Subcutaneous adipose tissue (tissue), 4 donors: ENCODE results near the gene TSPYL4. TPM values are rescaled to one million over a fixed set of nuclear protein-coding genes. Genes with fewer than 3 reads are reported as not detected.

Experiments used
- total RNA-seq, 4 donors: library from RNA; depleted of rRNA; stranded (reverse); fragments of >200 nt; gene quantifications; one replicate each; pipeline ENCODE4 v1.1.0, GENCODE V29; 2016
- TF ChIP-seq, protein P1 (sequence below): fragments of 450-650 bp; IDR thresholded peaks from one replicate; pipeline ENCODE4 v1.5.1; 2016; ENCODE audit warnings: low read depth, mild to moderate bottlenecking, control low read depth, antibody characterized with exemption, moderate library complexity

TSPYL4 gene
- total RNA-seq, 4 donors from 2014 or later: 5.6 to 8.5 (median 8.3) TPM

DNA sequence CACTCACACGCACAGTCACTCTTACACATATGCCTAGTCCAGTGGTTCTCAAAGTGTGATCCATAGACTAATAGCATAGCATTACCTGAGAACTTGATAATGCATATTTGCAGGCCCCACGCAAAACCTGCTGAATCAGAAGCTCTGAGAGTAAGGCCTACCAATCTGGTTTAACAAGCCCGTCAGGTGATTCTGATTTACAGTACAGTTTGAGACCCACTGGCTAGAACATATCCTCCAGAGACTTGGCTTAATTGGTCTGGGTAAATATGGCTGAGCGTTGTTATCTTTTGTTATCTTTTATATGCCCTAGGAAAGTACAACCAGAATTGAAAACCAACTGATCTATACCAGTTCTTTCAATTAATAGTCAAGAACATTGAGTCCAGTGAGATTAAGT is 9.6 kb downstream of the TSPYL4 start:
- TF ChIP-seq, protein P1, sequence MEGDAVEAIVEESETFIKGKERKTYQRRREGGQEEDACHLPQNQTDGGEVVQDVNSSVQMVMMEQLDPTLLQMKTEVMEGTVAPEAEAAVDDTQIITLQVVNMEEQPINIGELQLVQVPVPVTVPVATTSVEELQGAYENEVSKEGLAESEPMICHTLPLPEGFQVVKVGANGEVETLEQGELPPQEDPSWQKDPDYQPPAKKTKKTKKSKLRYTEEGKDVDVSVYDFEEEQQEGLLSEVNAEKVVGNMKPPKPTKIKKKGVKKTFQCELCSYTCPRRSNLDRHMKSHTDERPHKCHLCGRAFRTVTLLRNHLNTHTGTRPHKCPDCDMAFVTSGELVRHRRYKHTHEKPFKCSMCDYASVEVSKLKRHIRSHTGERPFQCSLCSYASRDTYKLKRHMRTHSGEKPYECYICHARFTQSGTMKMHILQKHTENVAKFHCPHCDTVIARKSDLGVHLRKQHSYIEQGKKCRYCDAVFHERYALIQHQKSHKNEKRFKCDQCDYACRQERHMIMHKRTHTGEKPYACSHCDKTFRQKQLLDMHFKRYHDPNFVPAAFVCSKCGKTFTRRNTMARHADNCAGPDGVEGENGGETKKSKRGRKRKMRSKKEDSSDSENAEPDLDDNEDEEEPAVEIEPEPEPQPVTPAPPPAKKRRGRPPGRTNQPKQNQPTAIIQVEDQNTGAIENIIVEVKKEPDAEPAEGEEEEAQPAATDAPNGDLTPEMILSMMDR: no peak

DNA sequence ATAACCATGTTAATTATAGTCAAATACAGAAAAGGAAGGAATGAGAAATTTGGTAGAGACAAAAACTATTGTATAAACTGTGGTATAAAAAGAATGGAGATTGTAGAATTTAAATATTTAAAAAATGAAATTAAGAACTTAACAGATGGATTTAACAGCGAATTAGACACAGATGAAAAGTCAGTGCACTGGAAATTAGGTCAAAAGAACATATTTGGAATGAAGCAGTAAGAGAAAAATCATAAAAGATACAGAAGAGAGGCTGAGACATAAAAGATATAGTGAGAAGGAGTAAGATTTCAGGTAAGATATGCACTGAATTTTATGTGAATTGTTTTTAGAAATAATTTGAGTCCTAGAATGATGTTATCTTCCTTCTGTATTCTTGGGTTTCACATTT is 14.0 kb downstream of the TSPYL4 start:
- TF ChIP-seq, protein P1: no peak

DNA sequence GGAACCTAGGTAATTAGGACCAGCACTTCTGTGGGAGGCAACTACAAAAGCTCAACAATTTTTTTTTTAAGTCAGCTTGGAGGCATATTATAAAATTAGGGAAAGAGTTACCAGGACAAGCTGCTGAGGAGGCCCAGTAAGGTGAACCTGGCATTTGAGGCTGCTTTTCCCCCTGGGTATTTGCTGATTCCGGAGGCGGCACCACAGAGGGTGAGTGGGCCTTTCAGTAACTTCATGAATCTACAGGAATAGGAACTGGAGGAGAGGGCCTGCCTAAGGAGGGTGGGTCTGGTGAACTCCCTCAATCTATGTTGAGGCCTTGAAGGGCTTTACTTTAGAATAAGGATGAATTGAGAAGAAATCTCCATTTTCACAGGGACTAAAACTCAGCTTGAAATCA is 14.6 kb downstream of the TSPYL4 start:
- TF ChIP-seq, protein P1: no peak

DNA sequence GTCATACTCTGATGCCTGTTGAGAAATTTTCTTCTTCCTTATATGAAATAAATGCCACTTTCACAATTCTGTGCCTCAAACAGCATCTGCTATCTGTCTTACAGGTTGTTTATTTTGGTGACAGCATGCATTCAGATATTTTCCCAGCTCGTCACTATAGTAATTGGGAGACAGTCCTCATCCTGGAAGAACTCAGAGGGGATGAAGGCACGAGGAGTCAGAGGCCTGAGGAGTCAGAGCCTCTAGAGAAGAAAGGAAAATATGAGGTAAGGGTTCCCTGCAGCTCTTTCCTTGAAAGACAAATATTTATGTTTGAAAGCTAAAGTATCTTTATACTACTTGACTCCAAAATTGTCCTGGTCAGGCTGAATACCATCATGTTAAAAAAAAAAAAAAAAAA is 15.8 kb downstream of the TSPYL4 start:
- TF ChIP-seq, protein P1: no peak

DNA sequence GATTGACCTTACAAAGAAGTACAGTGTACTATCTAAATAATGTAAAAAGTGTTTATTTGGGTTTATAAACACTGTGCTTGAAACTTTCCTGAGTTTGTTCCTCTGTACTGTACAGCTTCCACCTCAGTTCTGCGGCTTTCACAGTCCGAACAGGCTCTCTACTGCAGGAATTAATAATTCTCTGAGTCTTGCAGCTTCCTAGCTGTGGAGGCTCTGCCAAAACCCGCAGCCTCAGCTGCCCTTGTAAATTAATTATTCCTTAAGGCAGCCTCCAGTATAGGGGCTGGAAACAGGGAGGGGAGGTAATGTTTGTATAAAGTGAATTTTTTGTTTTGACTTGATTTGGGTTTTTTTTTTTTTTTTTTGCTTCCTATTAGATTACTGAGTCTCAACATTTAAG is 19.2 kb downstream of the TSPYL4 start:
- TF ChIP-seq, protein P1: no peak

DNA sequence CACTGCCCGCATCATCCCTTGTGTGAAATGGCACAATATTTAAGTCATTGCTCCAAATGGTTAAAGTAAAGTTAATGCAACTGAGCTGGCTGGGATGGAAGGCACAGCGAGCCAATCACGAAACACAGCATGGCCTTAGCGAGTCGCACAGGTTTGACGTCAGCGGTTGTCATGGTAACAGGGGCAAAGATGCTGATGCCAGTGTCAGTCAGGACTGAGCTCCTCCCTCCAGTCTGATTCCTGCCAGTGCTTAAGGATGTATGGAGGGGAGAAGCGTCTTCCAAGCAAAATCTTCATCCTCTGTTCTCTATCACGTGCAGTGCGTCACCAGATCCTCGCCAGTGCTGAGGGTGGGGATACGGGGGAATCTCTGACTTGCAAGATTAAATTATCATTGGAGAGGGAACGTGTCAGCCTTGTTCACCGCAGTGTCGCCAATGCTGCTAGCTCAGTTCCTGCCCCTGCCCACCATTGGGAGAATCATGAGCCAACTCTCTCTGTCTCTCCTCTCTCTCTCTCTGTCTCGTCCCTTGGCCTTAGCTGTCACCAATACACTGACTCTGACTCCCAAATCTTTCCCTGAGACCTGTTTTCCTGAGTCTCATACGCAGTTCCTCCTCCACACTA is 24.5 kb downstream of the TSPYL4 start:
- TF ChIP-seq, protein P1: no peak

DNA sequence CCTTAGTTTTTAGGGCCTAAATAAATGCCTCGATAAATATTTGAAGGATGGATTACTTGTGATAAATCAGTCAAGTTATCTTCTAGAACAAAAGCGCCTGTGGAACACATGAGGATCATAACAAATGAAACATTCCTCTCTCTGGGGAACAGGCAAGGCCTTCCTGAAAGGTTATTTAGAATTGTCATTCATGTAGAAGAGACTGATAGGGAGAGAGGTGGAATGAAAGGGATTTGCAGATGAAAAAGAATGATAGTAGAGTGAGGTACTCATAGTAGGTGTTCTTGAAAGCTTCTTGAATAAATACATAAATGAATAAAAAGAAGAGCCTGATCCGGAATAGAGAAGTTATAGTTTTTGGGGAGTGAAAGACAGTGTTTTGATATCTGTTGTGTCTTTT is 30.5 kb downstream of the TSPYL4 start:
- TF ChIP-seq, protein P1: no peak
